Adrenal gland (tissue), 12 donors: ENCODE results near the gene SLC24A4. TPM values are rescaled to one million over a fixed set of nuclear protein-coding genes. Genes with fewer than 3 reads are reported as not detected.

Source experiments
- DNase-seq, 7 donors: peaks; one replicate each; pipeline ENCODE4 v3.0.0-alpha.2; 2019 to 2020
- H3K27ac ChIP-seq, 5 donors: fragments of 200-600 bp; sonication (generic) in 4 of 5; 1 replicate in 3 of 5; 2 replicates in 2 of 5; pipeline versions ENCODE4 v1.5.1 to v1.8.0; 2016 to 2020; ENCODE audit warnings: mild to moderate bottlenecking in 1 of 5
- H3K27me3 ChIP-seq: fragments of 200-600 bp; 2 replicates; pipeline ENCODE4 v1.8.0; 2021
- H3K36me3 ChIP-seq, 2 donors: fragments of 200-600 bp; replicated peaks in 1 of 2; 1 replicate in 1 of 2; 2 replicates in 1 of 2; pipeline versions ENCODE4 v1.5.1 to v1.8.0; 2018 to 2022
- H3K4me1 ChIP-seq, 2 donors: fragments of 200-600 bp; replicated peaks in 1 of 2; 1 replicate in 1 of 2; 2 replicates in 1 of 2; pipeline versions ENCODE4 v1.5.1 to v1.8.0; 2018 to 2021
- H3K4me3 ChIP-seq, 4 donors: fragments of 200-600 bp; sonication (generic) in 3 of 4; one replicate each; pipeline ENCODE4 v1.5.1; 2016 to 2018
- H3K9me3 ChIP-seq, 3 donors: fragments of 200-600 bp; sonication (generic) in 1 of 3; replicated peaks in 1 of 3; 1 replicate in 2 of 3; 2 replicates in 1 of 3; pipeline versions ENCODE4 v1.5.1 to v1.8.0; 2016 to 2021
- CTCF ChIP-seq, 6 experiments: fragments of 450-650 bp in 4 of 6; fragments of 200-600 bp in 2 of 6; sonication (generic) in 1 of 6; IDR thresholded peaks; 1 replicate in 5 of 6; 2 replicates in 1 of 6; pipeline versions ENCODE4 v1.5.1 to v1.8.0; 2016 to 2021; ENCODE audit warnings: antibody characterized with exemption in 6 of 6, mild to moderate bottlenecking in 2 of 6, moderate library complexity in 1 of 6
- POLR2A ChIP-seq, 2 donors: fragments of 450-650 bp; IDR thresholded peaks; one replicate each; pipeline ENCODE4 v1.6.1; 2017; ENCODE audit warnings: antibody characterized with exemption in 2 of 2, mild to moderate bottlenecking in 2 of 2, moderate library complexity in 1 of 2
- WGBS, 4 donors: extraction: QIAGEN DNeasy Blood & Tissue Kit in 2 of 4; methylation state at CpG; one replicate each; pipeline versions ENCODE4 v1.1.5 to v1.1.7; 2013 to 2017; 5-methylcytosine and 5-hydroxymethylcytosine counted together
- intact Hi-C, 2 donors: fragments of 100-400 bp; cut with DNase I; formaldehyde crosslinking; loops; one replicate each; pipeline versions ENCODE4 v1.14.1 to v1.15.0; 2022 to 2023
- polyA plus RNA-seq, 3 donors: library from polyadenylated mRNA; stranded (reverse); fragments of 200-250 nt in 2 of 3; fragments of 350-450 nt in 1 of 3; fragmentation: Illumina TruSeq in 1 of 3; extraction: RNeasy Lipid Tissue Mini Kit (QIAGEN cat#74804) in 1 of 3; gene quantifications; one replicate each; pipeline ENCODE4 v1.2.3, GENCODE V29; 2013 to 2014
- total RNA-seq, 9 donors: library from RNA; depleted of rRNA in 4 of 9; stranded (reverse); fragments of >200 nt in 4 of 9; fragments of 120-200 nt in 1 of 9; fragmentation: NEBNext Ultra II Directional in 1 of 9; extraction: Animal tissue kit (Norgen Biotek cat#: 25700) in 1 of 9; gene quantifications; one replicate each; pipeline versions ENCODE4 v1.1.0 to v1.2.4, GENCODE V29; 2013 to 2023
- donor health status: healthy with polysubstance abuse.
- donor health status: Bipolar disorder and iron deficiency.
- donor health status: DM: yes; HTN: yes; CAD: no.
- donor health status: DM: no; HTN: no; CAD: no.
- donor health status: DM: no; HTN: no; CAD: no.
- donor health status: DM: yes; HTN: yes; CAD: no.

SLC24A4 gene
- total and polyA plus RNA-seq, 12 donors, result 0.09 to 1.9 (median 0.52) TPM

GRCh38 chr14:92310776-92311375, 12.1 kb upstream of the SLC24A4 start:
- TF ChIP-seq POLR2A (IDR thresholded peaks at IDR 0.05) (no peak), CTCF (IDR thresholded peaks at IDR 0.05) (no peak)
- Histone ChIP-seq H3K4me1 (no peaks in the 10 kb centered on the region), H3K4me3 (no peak overlapping the region), H3K27ac (no peak overlapping the region), H3K36me3 (no peaks in the 10 kb centered on the region), H3K9me3 (no peaks in the 10 kb centered on the region), H3K27me3 (no peaks in the 10 kb centered on the region)
- DNase-seq, result no peak
- 80 to 94% (median 86%) methylated on average over 5 to 6 of the region's 6 CpGs for WGBS, 4 donors
- intact Hi-C loops, result no loop called here

DNA sequence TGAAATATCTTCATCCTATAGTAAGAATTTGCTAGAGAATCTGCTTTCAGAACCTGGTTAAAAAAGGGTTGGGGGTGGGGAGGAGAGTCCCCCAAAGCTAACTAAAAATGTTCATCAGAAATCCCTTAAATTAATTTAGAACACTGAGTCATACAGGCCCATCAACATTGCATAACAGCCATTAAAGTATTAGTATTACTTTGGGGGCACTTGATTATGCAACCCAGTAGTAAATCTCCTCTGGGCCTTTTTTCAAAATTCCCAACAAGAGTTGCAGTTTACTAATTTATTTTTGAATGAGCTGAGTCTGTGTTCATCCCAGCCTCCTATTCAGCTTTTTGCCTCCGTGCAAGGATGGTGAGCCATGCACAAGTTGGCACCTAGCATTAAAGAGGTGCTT, 8.8 kb upstream of the SLC24A4 start:
- DNase-seq, result no peak
- H3K36me3 ChIP-seq, result no peaks in the 10 kb centered on the region
- no peak overlapping the region for H3K4me3 ChIP-seq
- WGBS, 4 donors, result 73 to 93% (median 84%) methylated on average over 1 of the region's 1 CpG
- H3K27me3 ChIP-seq, result no peaks in the 10 kb centered on the region
- TF ChIP-seq POLR2A (IDR thresholded peaks at IDR 0.05), result no peak
- no peak for TF ChIP-seq CTCF (IDR thresholded peaks at IDR 0.05)
- H3K27ac ChIP-seq, result no peak overlapping the region
- intact Hi-C loops, result no loop called here
- H3K4me1 ChIP-seq, result no peaks in the 10 kb centered on the region
- H3K9me3 ChIP-seq, result no peaks in the 10 kb centered on the region

- no peak overlapping the region for H3K4me3 ChIP-seq
- H3K9me3 ChIP-seq, result no peaks in the 10 kb centered on the region
- WGBS, 4 donors, result 68 to 83% (median 76%) methylated on average over 11 of the region's 11 CpGs
- no peaks in the 10 kb centered on the region for H3K4me1 ChIP-seq
- H3K27ac ChIP-seq, result no peak overlapping the region
- H3K27me3 ChIP-seq, result peaks cover 3% of the 10 kb centered on the region
- intact Hi-C loops, result no loop called here
- DNase-seq, result no peak
- H3K36me3 ChIP-seq, result no peaks in the 10 kb centered on the region
- TF ChIP-seq POLR2A (IDR thresholded peaks at IDR 0.05) (no peak), CTCF (IDR thresholded peaks at IDR 0.05) (no peak)
Observed at GRCh38 chr14:92315050-92315805, 7.7 kb upstream of the SLC24A4 start.

GRCh38 chr14:92316176-92316575, 6.8 kb upstream of the SLC24A4 start:
- no peak overlapping the region for H3K27ac ChIP-seq
- no peaks in the 10 kb centered on the region for H3K36me3 ChIP-seq
- no peaks in the 10 kb centered on the region for H3K9me3 ChIP-seq
- H3K27me3 ChIP-seq, result peaks cover 12% of the 10 kb centered on the region
- TF ChIP-seq POLR2A (IDR thresholded peaks at IDR 0.05) (no peak), CTCF (IDR thresholded peaks at IDR 0.05) (no peak)
- no peaks in the 10 kb centered on the region for H3K4me1 ChIP-seq
- no peak overlapping the region for H3K4me3 ChIP-seq
- WGBS, 4 donors, result 42 to 64% (median 52%) methylated on average over 4 of the region's 4 CpGs
- intact Hi-C loops, result no loop called here
- DNase-seq, result no peak
